Glutamatergic neuron (in vitro differentiated cells): Measurements from ENCODE around the gene VSTM4. TPM values are rescaled to one million over a fixed set of nuclear protein-coding genes. Genes with fewer than 3 reads are reported as not detected.

Source experiments
- DNase-seq: peaks from one replicate; pipeline ENCODE4 v3.0.0; 2022
- H3K27ac Mint-ChIP-seq: one replicate; pipeline ENCODE4 v1.8.0; 2020; ENCODE audit warnings: mild to moderate bottlenecking, mixed read lengths, inconsistent platforms; ENCODE audit not compliant: unreplicated experiment
- H3K27me3 Mint-ChIP-seq: one replicate; pipeline ENCODE4 v1.8.0; 2020; ENCODE audit warnings: mild to moderate bottlenecking, moderate library complexity, mixed read lengths, inconsistent platforms; ENCODE audit not compliant: unreplicated experiment
- H3K36me3 Mint-ChIP-seq: one replicate; pipeline ENCODE4 v1.8.0; 2020; ENCODE audit warnings: mild to moderate bottlenecking, mixed read lengths, inconsistent platforms; ENCODE audit not compliant: unreplicated experiment
- H3K4me1 Mint-ChIP-seq: one replicate; pipeline ENCODE4 v1.8.0; 2020; ENCODE audit warnings: mild to moderate bottlenecking, low read depth, mixed read lengths, inconsistent platforms; ENCODE audit not compliant: unreplicated experiment
- H3K4me3 Mint-ChIP-seq: one replicate; pipeline ENCODE4 v1.8.0; 2020; ENCODE audit warnings: mild to moderate bottlenecking, mixed read lengths, inconsistent platforms; ENCODE audit not compliant: unreplicated experiment
- H3K9me3 Mint-ChIP-seq: one replicate; pipeline ENCODE4 v1.8.0; 2020; ENCODE audit warnings: mild to moderate bottlenecking, moderate library complexity, mixed read lengths, inconsistent platforms; ENCODE audit not compliant: unreplicated experiment
- total RNA-seq: library from RNA; stranded (reverse); fragmentation: NEBNext Ultra II Directional; extraction: Animal tissue kit (Norgen Biotek cat#: 25700); gene quantifications from one replicate; pipeline ENCODE4 v1.2.1, GENCODE V29; 2021; ENCODE audit not compliant: unreplicated experiment
- TF ChIP-seq, protein P1 (sequence below): fragments of 200-600 bp; sonication (generic); IDR thresholded peaks from one replicate; pipeline ENCODE4 v1.5.0; 2021; ENCODE audit not compliant: partially characterized antibody, unreplicated experiment

The VSTM4 gene
- total RNA-seq, 1 donor from 2014 or later: 2.0 TPM

DNA sequence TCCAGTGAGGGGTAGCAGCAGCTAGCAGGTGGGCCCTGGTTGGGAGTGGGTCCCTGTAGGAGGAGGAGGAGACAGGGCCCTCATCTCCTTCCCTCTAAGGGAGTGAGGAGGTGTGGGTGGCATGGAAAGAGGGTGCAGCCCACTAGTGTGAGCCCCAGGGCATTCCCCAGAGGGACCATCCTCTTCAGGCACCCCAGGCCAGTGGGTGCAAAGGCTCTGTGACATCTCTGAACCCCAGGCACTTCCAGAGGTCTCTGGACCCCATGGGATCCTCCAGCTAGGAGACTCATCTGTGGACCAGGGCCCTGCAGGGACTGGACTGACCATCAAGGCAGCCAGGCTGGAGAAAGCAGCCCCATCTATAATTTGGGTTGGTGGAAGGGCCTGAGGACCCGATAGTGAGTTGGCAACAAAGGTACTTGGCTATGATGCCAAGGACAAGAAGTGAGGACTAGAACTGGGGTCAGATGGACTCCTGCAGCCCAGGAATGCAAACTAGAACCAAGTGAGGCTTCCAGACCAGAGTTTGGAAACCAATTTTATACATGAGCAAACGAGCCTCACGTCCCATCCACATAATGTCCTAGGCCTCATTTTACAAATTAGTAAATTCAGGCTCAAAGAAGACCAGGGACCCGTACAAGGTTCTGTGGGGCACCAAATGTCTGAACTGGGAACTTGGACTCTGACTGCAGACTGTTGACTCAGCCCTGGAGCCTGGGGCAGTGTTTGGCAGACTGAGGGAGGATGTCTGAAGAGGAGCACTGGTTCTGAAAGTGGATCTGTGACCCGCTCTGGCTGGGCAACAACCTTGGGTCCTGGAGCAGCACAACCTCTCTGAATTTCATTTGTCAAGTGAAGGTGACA is 1.4 kb upstream of the VSTM4 start:
- peaks cover 13% of the 10 kb centered on the region for H3K4me1 Mint-ChIP-seq
- TF ChIP-seq, protein P1, sequence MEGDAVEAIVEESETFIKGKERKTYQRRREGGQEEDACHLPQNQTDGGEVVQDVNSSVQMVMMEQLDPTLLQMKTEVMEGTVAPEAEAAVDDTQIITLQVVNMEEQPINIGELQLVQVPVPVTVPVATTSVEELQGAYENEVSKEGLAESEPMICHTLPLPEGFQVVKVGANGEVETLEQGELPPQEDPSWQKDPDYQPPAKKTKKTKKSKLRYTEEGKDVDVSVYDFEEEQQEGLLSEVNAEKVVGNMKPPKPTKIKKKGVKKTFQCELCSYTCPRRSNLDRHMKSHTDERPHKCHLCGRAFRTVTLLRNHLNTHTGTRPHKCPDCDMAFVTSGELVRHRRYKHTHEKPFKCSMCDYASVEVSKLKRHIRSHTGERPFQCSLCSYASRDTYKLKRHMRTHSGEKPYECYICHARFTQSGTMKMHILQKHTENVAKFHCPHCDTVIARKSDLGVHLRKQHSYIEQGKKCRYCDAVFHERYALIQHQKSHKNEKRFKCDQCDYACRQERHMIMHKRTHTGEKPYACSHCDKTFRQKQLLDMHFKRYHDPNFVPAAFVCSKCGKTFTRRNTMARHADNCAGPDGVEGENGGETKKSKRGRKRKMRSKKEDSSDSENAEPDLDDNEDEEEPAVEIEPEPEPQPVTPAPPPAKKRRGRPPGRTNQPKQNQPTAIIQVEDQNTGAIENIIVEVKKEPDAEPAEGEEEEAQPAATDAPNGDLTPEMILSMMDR: no peak
- DNase-seq: no peak
- H3K27ac Mint-ChIP-seq: no peak overlapping the region
- H3K27me3 Mint-ChIP-seq: no peaks in the 10 kb centered on the region
- H3K9me3 Mint-ChIP-seq: no peaks in the 10 kb centered on the region
- peaks cover 2% of the 10 kb centered on the region for H3K36me3 Mint-ChIP-seq
- no peak overlapping the region for H3K4me3 Mint-ChIP-seq

DNA sequence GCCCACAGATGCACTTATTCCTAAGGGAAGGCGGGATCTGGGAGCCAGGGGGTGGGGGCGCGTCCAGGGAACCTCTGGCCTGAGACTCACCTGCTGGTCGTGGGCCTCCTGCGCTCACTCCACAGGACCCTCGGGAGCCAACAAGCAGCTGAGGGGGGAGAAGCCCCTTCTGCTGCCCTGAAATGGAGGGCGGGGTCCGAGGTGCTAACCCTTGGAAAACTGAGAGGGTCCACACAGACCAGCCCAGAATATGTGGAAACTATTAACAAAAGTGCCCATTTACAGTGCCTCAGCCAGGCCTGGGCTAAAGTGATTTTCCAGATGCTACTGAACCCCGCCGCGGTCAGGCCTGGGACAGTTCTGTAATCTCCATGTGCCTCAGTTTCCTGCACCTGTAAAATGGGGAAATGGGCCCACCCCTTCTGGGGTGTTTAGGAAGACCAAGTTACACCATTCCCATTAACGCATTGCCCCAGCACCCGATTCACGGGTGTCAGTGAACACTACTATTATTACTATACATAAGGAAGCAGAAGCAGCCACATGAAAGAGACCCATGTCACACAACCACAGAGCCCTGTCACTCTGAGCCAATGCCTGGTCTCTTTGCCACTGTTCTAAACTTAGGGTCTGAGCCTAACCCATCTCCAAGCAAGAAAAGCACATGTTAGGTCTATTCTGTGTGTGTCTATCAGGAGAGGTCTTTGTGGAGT is 630 bp upstream of the VSTM4 start:
- peaks cover 13% of the 10 kb centered on the region for H3K4me1 Mint-ChIP-seq
- TF ChIP-seq, protein P1: no peak
- no peak overlapping the region for H3K27ac Mint-ChIP-seq
- H3K4me3 Mint-ChIP-seq: no peak overlapping the region
- no peaks in the 10 kb centered on the region for H3K36me3 Mint-ChIP-seq
- DNase-seq: no peak
- no peaks in the 10 kb centered on the region for H3K27me3 Mint-ChIP-seq
- H3K9me3 Mint-ChIP-seq: no peaks in the 10 kb centered on the region

DNA sequence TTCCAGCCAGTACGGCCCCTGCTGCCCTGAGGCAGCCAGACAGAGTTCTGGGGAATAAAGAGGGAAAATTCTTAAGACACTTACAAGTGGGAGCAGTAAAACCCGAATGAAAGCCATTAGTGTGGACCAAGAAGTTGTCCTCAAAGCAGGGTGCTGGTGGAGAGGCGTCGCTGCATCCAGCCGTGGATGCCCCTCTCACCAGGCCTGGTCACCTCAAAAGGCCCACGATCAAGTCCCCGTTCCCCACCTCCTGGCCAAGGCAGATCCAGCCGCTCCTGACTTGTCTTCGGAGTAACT is 656 bp downstream of the VSTM4 start:
- Mint-ChIP-seq H3K36me3 (no peaks in the 10 kb centered on the region), H3K4me3 (peak overlapping the region; percentile 86), H3K27me3 (peaks cover 6% of the 10 kb centered on the region), H3K27ac (no peak overlapping the region), H3K9me3 (no peaks in the 10 kb centered on the region), H3K4me1 (peaks cover 22% of the 10 kb centered on the region)
- TF ChIP-seq, protein P1: no peak
- no peak for DNase-seq

DNA sequence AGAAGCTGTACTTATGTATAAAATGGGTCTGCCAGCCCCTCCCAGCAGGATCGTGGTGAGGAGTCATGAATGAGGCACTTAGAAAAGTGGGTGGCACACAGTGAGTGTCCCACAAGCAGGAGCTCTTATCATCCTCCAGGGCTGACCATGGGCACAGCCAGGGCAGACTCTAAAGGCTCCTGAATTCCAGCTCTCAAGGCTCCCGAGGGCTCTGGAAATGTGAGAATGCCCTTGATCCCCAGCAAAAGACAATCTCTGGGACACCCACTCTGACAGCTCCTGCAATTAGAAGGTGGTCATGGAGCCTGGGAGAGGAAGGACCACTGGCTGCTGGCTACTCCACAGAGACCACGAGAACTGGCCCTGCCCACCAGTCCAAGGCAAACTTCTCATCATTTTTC is 1.6 kb downstream of the VSTM4 start:
- Mint-ChIP-seq H3K4me3 (no peak overlapping the region), H3K27me3 (peaks cover 10% of the 10 kb centered on the region)

More for the DNA sequence above, 1.6 kb downstream of the VSTM4 start:
- Mint-ChIP-seq H3K4me1 (peaks cover 27% of the 10 kb centered on the region), H3K36me3 (no peaks in the 10 kb centered on the region), H3K9me3 (peaks cover 1% of the 10 kb centered on the region), H3K27ac (no peak overlapping the region)
- TF ChIP-seq, protein P1: no peak
- no peak for DNase-seq
